Ammon's horn (tissue), 1 donor: ENCODE measurements around the gene LMF1.
A peak's percentile ranks its signal among the peaks of the same experiment; 100 is the strongest.
"Not testable (repeated sequence)": the region's sequence is repeated elsewhere in the genome, so short reads cannot be mapped to it uniquely, and the experiment has no call there.

ENCODE experiments used
- DNase-seq: peaks from one replicate; pipeline ENCODE4 v3.0.0-alpha.2; 2016; ENCODE audit warnings: low spot score

LMF1 gene

DNA sequence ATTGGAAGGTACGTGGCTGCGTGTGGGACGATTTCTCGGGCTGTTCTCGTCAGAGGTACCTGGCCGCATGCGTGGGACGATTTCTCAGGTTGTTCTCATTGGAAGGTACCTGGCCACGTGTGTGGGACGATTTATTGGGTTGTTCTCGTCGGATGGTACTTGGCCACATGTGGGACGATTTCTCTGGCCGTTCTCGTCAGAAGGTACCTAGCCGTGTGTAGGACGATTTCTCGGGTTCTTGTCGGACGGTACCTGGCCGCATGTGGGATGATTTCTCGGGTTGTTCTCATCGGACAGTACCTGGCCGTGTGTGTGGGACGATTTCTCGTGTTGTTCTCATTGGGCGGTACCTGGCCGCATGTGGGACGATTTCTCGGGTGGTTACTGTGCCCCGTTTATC lies 120.1 kb downstream of the LMF1 start:
- no peak for DNase-seq

DNA sequence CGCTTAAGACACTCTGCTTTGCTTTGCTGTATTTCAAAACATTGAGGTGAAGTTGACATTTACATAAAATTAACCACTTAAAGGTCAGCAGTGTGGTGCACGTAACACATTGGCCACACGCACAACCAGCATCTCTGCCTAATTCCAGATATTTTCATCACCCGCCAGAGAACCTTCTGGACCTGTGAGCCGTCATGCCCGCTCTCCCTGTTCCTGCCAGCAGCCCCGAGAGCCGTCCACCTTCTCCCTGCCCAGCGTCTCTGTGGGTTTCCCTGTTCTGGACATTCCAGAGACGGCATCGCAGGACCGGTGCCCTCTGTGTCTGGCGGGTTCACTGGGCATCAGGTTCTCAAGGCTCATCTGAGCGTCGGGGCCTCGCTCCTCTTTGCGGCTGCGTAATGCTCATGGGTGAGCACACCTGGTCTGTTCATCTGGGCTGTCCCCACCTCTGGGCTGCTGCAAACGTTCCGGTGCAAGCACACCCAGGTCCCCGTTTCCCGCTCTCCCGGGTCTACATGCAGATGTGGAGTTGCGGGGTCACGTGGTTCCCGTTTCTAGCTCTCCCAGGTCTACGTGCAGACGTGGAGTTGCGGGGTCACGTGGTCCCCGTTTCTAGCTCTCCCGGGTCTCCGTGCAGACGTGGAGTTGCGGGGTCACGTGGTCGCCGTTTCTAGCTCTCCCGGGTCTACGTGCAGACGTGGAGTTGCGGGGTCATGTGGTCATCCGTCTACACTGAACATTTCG lies 122.1 kb downstream of the LMF1 start:
- DNase-seq, result no peak

DNA sequence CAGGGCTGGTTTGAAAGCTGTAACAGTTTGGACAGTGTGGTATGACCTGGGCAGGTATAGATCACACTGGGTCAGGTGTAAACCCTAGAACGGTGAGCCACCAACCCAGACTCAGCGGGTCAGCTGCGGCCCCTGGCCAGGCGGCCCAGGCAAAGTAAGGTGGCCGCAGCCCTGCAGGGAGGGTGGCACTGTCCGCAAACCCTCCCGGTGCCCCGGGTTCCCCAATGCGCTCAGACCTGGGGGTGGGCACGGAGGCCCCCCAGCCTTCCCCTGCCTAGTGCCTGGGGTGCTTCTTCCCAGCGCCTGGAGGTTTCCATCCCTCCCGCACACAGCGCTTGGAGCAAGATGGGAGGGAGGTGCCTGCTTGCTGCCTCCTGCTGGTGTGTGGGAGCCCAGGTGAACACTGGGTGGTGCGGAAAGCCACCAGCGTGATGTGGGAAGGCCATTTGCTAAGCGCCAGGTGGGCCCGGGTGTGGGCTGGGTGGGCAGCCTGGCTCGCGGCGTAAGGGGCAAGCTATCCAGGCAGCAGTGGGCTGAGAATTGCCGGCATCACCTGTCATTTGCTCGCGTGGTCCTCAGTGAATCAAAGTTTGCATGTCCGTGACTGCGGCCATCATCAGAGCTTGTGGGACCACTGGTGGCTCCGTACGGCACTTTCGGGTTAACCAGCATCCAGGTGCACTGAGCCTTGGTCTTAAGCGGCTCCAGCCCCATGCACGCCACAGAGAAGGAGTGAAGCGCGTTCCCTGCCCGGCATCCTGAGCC lies 122.9 kb downstream of the LMF1 start:
- DNase-seq, result no peak

DNA sequence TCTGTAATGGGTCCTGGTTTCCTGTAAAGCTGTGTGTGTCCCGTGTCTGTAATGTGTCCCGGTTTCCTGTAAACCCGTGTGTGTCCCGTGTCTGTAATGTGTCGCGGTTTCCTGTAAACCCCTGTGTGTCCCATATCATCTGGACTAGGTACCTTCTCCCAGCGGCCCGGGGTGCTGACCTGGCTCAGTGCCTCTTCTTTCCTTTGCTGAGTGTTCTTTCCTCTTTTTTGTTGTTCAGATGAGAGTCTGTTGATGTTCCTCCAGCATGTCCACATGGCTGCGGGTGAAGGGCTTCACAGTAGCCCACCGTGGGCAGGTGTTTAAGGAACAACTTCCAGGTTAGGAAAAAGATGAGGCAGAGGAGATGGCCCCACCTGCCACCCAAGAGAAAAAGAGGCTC lies 123.6 kb downstream of the LMF1 start:
- no peak for DNase-seq

DNA sequence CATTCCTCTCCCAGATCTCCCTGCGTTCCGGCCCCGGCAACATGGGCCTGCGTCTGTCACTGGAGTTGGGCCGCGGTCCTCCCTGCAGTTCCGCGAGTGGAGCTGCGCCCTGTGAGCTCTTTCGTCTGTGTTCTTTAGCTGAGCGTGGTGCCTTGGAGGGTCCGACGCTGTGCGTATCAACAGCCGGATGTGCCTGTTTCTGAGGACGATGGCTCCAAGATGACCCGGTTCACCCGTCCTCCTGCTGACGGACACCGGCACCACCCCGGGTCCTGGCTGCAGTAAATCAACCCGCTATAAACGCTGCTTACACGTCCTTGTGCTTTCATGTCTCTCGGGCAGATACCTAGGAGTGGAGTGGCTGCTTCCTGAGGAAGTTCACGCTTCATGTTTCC lies 125.4 kb downstream of the LMF1 start:
- DNase-seq, result no peak

DNA sequence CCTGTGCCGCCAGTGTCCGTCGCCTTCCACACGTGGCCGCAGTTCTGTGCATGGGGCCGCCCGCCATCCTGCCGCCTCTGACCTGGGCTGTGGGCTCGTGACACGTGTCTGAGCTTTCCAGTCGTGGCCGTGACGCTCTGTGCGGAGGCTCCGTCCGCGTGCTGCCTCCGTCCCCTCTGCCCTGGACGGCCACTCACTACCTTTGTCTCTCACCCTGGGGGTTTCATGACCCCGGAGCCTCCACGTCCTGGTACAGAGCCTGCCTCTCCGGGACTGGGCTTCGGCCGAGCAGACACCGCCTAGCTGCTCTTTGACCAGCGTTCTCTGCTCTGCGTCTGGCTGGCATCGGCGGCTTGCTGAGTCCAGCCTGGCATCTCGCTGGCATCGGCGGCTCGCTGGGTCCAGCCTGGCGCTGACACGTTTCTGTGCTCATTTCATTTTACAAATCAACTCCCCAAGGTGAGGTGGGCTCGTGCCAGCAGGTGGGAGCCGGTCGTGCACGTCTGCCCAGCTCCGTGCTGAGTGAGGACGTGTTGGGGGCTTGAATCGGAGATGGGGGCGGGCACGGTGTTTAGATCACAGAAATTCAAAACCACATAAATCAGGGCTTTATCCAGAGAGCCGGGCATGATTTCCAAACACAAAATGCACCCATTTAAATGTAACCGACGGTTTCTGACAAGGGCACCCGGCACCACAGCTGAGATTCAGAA lies 126.0 kb downstream of the LMF1 start:
- no peak for DNase-seq

DNA sequence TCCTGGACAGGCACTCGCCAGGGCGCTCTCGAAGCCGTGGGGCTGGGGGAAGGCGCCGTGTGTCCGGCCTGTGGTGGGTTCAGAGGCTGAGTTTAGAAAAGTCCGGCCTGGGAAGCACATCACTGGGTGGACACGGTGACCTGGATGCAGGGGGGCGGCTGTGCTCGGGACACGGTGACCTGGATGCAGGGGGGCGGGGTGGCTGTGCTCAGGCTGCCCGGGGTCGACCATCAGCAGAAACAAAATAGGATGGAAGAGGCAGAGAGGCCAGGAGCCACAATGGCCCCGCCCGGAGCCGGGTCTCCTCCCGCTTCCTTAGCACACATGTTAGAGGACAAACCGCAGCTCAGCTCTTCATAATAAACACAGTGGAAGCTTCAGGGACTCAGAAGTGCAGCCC lies 127.0 kb downstream of the LMF1 start:
- no peak for DNase-seq

DNA sequence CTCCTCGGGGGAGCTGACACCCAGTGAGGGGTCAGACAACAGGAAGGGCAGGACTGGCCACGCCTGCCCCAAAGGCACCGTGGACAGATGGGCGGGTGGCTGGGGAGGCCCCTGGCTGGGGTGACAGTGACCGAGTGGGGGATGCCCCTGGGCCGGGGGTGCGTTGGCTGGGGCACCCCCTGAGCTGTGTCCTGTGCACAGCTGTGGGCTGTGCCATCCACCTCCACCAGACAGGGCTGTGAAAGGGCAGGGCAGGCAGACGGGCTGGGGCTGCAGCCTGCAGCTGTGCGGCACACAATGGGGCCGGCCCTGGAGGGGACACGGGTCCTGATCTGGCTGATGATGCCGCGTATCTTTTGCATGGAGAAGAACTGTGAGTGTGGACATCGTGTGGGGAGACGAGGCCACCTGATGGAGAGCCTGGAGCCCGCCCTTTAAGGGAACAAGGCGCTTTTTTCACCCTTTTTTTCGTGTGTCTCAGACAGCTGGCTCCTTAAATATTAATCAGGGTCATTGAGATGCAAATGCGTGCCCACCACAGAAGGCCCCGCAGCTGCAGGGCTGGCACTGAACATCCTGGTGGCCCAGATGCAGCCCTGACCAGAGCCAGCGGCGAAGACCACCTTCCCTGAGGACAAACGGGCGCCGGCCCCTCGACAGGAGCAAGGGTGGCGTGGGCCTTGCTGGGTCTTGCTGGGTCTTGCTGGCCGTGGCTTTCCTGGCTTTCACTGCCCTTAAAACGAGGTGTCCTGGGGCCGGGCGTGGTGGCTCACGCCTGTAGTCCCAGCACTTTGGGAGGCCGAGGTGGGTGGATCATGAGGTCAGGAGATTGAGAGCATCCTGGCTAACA lies 127.8 kb downstream of the LMF1 start:
- DNase-seq, result peak; percentile 20

DNA sequence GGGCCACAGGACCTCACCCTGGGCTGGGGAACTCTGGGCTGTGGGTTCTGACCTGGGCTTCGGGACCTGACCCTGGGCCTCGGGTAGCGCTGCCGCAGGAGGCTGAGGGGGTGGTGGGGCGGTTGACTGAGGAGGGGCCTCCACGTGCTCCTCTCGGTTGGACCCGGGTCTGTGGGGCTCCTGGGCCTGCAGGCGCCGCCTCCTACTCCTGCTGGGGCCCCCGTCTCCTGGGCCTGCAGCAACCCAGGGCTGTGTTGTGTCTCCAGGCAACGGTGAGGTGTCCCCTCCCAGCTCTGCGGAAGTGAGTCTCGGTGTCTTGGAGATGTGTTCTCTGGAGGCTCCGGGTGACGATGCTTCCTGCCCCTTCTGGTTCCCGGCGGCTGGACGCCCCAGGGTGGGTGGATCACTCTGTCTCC lies 128.7 kb downstream of the LMF1 start:
- peak; percentile 63 for DNase-seq

DNA sequence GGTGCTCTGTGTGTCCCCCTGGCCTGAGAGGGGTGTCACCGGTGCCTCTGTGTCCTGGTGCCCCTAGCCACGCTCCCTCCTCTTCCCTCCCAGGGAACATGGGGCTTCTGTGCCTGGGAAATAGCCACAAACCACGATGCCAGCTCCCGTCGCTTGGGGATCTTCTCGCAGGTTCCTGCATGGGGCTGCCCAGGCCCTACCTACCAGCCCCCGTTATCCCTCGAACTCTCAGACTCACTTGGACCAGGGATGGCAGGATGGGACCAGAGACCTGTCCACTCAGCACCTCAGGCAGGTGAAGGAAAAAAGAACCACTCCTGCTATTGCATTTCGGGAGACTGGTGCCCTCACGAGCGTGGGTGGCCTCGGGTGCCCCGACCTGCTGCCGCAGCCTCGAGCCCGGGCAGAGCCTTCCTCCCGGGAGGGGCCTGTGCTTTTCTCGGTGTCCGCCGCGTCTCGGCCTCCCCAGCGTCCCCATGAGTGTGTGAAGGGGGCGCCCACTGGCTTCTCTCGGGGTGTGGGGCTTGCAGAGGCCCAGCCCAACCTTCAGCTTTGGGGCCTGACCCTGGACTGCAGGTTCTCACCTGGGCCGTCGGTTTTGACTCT lies 129.2 kb downstream of the LMF1 start:
- no peak for DNase-seq

DNA sequence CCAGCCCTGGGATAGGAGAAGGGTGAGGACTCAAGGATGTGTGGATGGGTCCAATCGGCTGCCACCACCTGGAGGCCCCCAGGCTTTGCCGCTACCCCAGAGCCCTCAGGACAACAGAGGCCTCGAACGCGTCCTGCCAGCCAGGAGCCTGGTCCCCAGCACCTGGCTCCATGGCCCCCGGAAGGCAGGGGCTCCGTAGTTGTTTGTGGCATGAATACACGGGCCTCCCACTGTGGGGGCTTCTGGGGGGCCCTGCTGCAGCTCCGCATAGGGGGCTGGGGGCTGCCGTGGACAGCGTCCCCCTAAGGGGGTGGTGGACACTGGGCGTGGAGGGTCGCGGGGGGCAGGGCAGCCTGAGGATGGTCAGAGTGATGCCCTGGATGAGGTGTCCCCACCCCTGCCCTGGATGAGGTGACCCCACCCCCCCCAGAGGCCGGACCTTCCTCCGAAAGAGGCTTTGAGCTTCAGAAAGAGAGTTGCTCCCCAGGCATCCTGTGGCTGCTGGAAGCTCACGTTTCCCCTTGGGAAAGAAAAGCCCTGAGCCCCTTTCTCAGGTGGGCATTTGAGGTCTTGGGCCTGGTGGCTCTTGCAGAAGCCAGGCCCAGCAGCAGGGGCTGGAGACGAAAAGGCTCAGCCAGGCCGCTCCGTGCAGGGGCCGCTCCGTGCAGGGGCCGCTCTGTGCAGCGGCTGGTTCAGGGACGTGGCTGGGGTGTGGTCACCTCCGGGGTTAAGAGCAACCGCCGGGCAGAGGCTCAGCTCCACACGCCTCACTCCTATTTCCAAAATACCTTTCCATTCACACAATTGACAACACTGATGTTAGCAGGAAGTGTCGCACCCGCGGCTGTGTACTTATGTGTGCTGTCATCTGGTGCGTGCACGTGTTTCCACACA lies 130.0 kb downstream of the LMF1 start:
- DNase-seq, result no peak

DNA sequence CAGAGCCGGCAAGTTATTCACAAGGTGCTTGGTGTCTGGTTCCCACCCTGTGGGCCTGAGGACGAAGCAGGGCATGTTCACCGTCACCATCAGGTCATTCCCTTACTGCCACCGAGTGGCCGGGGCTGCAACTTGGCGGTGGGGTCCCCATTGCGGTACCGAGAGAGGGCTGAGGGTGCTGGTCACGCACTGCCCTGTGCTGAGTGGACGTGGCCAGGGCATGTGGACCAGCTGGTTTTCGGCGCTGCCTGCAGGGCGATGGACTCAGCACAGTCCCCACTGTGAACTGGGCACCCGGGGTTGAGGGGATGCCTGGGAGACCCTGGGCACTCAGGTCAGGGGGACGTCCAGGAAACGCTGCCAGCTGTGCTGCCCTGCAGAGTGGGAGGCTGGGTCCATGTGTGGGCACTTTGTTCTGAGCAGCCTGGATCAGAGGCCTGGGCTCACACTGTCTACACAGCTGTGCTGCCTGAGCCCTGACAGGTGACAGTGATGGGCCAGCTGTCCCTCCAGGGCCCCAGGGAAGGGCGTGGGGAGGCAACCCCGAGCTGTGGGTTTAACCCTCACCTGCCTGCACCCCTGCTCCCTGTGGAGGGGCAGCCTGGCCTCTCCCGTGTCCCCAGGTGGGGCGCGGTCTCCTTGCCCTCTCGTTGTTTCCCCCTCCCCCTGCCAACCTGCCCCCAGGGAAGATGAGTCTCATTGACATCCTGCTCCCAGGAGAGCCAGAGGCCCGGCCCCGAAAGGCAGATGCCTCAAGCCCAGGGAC lies 131.0 kb downstream of the LMF1 start:
- DNase-seq, result no peak

DNA sequence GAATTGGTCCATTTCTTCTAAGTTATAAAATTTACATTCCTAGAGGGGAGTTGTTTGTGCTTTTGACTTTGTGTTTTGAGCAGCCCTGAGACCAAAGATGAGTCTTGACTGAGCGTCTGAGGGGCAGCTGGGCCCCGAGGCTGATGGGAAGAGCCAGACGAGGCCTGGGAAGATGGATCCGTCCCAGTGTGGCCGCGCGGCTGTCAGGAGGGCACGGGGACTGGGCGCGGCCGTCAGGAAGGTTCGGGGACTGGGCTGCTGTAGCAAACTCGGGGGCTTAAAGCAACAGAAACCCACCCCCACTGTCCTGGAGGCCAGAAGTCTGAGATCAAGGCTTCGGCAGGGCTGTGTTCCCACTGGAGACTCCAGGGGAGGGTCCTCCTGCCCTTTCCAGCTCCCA lies 132.0 kb downstream of the LMF1 start:
- DNase-seq, result no peak

DNA sequence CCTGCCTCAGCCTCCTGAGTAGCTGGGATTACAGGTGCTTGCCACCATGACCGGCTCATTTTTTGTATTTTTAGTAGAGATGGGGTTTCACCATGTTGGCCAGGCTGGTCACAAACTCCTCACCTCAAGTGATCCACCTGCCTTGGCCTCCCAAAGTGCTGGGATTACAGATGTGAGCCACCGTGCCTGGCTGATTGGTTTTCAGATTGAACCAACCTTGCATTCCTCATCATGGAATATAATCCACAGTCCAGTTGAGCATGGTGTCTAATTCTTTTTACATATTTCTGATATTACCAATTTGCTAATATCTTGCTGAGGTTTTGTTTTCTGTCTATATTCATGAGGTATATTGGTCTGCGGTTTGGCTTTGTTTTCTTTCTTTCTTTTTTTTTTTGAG lies 134.0 kb downstream of the LMF1 start:
- DNase-seq, result not testable (repeated sequence)

DNA sequence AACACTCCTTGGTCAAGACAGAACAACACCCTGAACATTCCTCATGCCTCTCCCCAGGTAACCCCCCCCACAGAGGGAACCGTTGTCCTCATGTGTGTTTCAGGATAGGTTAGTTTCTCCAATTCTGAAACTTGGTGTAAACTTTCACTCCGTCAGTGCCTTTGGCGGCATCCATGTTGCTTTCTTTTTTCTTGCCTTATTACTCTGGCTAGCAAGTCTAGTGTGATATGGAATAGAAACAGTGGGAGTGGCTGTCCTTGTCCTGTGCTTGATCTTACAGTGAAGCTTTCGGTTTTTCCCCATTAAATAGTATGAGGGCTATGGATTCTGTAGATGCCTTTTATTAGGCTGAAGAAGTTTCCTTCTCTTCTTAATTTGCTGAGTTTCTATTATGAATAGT lies 134.6 kb downstream of the LMF1 start:
- no peak for DNase-seq

DNA sequence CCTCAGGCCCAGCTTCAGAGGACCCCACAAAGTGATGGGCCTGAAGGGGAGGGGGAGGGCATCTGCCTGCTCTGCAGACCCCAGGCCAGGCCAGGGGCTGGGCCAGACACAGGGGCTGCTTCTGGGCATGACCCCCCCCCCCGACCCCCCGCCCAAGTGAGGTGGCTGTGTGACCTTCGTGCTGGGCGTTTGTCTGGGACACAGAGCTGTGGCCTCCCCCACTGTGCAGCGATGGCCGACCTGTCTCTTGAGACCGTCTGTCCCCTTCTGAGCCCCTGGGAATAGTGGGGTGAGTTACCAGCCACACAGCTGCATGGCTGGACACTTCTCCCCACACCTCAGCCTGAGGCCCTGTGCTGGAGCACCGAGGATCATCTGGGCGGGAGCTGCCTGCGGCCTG lies 135.4 kb downstream of the LMF1 start:
- DNase-seq, result no peak

DNA sequence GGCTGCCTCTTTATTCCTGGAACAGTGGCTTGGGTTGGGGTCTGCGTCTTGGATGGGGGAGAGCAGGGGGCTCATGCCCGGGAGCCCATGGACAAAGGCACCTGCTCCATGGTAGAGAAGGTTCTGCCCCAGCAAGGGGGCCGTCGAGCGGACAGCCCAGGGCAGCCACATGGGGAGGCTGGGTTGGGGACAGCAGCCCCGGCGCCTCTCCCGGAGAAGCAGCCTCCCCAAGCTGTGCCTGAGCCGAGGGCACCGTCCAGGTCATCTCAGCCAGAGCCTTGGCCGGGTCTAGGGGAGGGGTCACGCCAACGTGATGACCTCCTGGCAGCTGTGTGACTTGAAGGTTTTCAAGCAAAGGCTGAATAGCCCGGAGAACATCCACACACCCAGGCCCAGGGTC lies 137.4 kb downstream of the LMF1 start:
- DNase-seq, result no peak

DNA sequence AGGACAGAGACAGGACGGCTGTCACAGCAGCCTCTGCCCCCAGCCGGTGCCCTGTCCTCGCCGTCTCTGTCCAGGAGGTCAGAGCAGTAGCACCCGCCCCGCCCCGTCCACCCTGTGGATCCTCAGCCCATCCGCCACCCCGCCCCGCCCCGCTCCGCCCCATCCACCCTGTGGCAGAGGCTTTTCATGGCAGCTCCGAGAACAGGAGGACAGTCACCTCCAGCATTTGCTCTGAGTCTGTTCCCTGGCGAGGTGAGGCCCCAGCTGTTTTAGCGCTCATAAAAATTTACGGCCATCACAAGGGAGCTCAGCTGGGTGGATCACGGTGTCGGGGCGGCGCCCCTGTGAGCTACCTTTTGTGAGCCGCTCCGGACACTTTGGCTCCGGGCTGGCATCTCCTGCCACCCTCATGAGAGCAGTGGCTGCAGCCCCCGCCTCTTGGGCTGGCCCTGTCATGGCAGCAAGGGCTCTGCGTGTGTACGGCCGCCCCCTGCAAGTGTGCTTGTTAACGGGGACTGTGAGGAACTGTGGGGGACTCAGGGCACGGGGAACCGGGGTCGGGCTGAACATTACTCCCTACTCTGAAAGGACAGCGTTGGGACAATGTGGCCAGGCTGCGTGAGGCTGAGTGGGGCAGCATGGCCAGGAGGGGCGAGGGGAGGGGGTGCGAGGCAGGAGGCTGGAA lies 138.0 kb downstream of the LMF1 start:
- no peak for DNase-seq
